Stimulated activated CD4-positive, alpha-beta T cell treated with anti-CD3 and anti-CD28 coated beads, Interleukin-1b, Interleukin-23, amount 100 ng/mL, for 4 hours (primary cell): ENCODE data around the gene GOLT1A.

Experiments used
- DNase-seq, 2 donors: peaks; one replicate each; pipeline ENCODE4 v3.0.0-alpha.2; 2020; ENCODE audit warnings: low read depth in 2 of 2

The GOLT1A gene

DNA sequence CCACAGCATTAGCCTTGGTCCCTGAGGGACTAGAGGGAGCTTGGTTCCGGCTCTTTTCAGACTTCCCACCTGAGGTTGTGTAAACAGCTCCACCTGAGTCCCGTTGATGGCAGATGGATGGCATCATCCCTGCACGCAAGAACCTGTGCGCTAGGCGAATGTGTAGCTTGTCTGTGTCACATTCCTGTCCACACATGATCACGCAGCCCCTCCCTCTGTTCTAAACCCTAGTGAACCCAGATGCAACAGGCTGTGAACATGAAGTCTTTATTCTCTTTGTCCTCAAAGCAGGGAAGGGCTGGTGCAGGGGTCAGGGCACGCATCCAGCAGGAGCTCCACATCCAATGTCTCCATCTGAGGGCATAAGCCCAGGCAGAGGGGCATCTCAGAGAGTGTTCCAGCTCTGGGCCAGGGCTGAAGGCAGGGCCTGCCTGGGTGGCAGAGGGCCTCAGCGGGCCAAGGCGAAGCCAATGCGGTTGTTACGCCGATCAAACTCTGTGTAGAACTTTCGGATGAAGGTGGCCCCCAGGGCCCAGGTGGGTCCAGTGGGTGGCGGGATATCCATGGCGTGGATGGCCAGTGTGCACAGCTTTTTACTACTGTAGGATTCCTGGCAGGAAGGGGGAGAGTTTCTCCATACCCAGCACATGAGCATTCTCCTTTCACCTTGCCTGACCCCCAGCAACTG, 59.1 kb downstream of the GOLT1A start:
- DNase-seq, result no peak

- no peak for DNase-seq
Measured at GRCh38 chr1:204153667-204154066, 60.1 kb downstream of the GOLT1A start.

DNA sequence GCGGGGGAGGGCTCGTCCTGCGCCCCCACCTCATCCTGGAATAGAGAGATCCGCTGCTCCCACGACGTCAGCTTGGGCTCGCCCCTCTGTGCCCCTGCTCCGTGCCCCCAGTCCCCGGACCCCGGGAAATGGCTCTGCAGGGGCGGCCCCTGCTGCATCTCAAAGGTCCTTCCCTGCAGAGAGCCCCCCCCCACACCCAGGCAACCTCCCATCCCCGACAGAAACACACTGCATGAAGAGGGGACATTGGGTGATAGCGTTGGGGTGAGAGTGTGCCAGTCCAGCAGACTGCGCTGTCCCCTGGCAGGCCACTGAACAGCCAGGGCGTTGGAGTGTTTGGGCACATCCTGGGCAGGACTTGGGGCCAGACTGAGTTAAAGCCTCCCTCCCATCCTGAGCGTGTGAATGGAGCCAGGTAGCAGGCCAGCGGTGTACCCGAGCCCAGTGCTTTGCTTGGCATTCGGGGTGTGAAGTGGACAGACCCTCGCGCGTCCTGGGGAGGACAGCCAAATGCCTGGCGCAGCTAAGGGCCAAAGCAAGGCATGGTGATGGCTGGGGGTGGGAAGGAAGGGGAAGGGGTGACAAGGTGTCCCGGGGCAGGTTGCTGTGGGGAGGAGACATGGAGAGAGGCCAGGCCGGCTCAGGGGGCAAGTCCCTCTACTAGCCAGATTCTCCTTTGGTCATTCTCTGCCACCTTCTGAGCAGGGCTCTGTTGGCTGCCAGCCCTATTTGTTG, 61.3 kb downstream of the GOLT1A start:
- no peak for DNase-seq

DNA sequence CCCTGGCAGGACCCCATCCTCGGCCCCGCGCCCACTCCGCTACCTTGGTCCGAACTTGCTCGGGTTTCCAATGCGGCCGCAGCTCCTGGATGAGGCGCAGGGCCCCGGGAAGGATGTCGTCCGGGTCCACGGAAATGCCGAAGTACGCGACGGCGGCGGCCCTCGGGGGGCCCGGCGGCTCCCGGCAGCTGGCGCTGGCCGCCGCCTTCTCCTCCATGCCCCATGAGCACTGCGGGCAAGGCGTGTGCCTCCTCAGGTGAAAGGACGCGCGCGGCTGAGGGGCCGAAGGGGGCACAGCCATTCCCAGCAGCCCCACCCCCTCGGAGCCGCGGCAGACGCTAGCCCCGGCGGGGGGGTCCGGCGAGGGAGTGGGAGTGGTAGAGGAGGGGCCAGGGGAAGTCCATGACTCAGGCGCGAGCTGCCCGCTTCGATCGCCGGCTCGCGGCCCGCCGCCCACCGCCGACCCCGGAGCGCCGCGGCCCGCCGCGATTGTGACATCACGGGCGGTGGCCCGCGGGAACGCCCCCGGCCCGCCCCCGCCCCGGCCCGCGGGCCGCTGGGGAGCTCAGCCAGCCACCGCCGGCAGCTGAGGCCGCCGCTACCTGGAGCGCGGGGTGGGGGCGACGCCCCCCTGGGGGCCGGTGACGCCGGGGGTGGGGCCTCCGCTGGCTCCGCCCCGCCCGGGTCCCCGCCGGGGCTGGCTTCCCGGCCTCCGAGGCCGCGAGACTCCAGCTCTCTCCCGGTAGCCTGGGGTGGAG, 62.1 kb downstream of the GOLT1A start, which contains the start of gene ETNK2:
Gene ETNK2, minus strand, starts transcription at position 493 of the 758 bp plus-strand sequence. Its CDS starts 192 bp downstream, at position 301.
- DNase-seq, result peak; percentile 33 to 50

DNA sequence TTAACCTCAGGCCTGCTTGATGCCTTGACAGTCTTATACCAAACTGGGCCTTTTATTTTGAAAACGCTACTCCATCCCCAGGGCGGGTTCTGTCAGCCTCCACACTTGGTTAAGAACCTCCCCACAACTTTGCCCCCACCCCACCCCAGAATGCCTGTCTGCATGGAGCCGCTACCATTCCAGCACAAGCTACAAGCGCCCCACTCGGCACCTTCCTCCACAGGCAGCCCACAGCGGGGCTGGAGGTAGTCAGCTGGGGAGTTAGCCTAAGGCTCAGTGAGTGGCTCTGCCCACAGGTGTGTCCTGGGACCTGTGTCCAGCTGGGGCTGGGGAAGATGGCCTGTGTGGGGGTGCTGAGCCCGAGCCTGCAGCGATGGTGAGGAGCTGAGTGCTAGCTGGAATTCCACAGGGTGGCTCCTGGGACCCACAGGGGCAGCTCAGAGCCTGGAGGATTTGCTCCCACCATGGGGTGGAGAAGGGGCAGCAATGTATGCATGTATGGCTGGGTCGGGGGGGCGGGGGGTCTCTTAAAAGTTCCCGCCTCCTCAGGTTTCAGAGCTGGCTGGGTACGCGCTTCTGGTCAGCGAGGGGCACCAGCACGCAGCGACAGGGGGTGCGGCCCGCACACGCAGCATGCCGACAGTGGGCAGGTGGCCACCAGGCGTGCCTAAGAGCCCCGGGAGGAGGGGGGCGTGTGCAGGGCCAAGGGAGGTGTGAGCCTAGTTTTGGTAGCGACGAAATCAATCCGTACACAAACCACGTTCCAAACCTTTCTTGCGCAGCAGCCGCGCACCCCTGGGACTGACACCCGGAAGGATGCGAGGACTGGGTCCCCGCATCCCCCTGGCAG, 62.9 kb downstream of the GOLT1A start:
- DNase-seq, result no peak

DNA sequence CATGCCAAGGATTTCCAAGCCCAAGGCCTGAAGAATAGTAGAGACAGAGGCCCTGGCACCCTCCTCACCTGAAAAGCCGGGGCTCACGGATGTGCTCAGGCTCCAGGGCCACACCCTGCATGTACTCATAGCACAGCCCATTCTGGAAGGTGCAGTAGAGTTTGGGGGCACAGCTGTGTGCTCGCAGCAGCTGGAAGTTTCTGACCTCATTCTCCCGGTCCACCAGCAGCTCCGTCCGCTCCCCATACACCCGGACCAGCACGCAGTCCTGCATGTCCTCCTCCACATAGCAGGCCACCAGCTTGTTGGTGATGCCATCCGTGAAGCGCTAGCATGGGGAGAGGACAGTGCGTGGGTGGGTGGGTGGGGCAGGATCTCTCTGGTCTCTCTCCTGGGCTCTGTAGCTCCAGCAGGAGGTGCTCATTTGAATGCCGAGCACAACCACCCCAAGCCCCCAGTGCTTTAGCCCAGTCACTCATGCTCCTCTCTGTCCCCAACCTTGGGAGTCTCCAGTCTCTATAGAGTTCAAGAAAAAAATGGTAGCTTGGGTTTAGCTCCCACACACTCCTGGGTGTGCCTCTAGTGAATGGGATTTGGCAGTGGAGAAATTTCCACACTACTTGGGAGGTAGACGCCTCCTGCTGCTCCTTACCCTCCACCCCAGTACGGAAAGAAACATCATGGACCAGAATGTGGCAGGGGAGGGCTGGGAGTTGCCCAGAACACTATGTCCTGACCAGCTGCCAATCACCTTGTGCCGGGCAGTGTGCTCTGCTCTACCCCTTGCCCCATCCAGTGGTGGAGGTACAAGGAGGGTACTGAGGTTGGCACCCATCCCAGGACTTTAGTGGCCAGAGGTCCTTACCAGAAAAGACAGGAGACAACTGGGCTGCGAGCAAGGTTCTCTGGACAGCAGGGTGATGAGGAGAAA, 63.9 kb downstream of the GOLT1A start:
- DNase-seq, result no peak

GRCh38 chr1:204149107-204149506, 64.7 kb downstream of the GOLT1A start:
- no peak for DNase-seq
